Measurements from ENCODE around the gene SSR3. TPM values are rescaled to one million over a fixed set of nuclear protein-coding genes. Genes with fewer than 3 reads are reported as not detected.

The SSR3 gene
- total and polyA plus RNA-seq, 2 of the 13 experiments (the other 11 are each of a cell fraction or from before 2014, with no cell fraction given): 229 to 325 TPM

- TF ChIP-seq ZFP90 (CRISPR knock-in tag; IDR thresholded peaks at IDR 0.05; ENCODE audit: borderline replicate concordance) (no peak), TEAD3 (CRISPR knock-in tag; optimal IDR thresholded peaks at IDR 0.05; ENCODE audit: borderline replicate concordance) (peak; percentile 14), ZNF276 (CRISPR knock-in tag; IDR thresholded peaks at IDR 0.05; ENCODE audit: low read depth) (no peak), REXO4 (CRISPR knock-in tag; IDR thresholded peaks at IDR 0.05; ENCODE audit: borderline replicate concordance) (no peak), ZNF317 (CRISPR knock-in tag; IDR thresholded peaks at IDR 0.05) (no peak), RNF2 (conservative IDR thresholded peaks at IDR 0.05; ENCODE audit: low read depth) (0 out of 2 replicates have a peak, but pooled peaks have one; percentile 47), DRAP1 (CRISPR knock-in tag; IDR thresholded peaks at IDR 0.05) (no peak), PTBP1 (IDR thresholded peaks at IDR 0.05; ENCODE audit: low read depth, low read length, poor library complexity, severe bottlenecking) (no peak), E2F2 (CRISPR knock-in tag; IDR thresholded peaks at IDR 0.05; ENCODE audit: borderline replicate concordance) (no peak), ZNF292 (CRISPR knock-in tag; IDR thresholded peaks at IDR 0.05; ENCODE audit: borderline replicate concordance, low read depth) (no peak), HDAC6 (IDR thresholded peaks at IDR 0.05; ENCODE audit: low read depth, low read length) (no peak), ZBTB34 (CRISPR knock-in tag; IDR thresholded peaks at IDR 0.05) (no peak), EP300 (IDR thresholded peaks at IDR 0.05; ENCODE audit: low read depth in 2 of 2, low read length in 2 of 2) (no peak), EP300 (CRISPR knock-in tag; IDR thresholded peaks at IDR 0.05; ENCODE audit: borderline replicate concordance) (no peak), SRY (CRISPR knock-in tag; IDR thresholded peaks at IDR 0.05) (no peak)
These were observed 1.1 kb downstream of the SSR3 start (continued) for GRCh38 chr3:156553705-156554356.
